Measurements from ENCODE around the gene FRMD4A.

GRCh38 chr10:13993673-13994089 is 337.0 kb downstream of the FRMD4A start:
- no peak for TF ChIP-seq CTCF (conservative IDR thresholded peaks at IDR 0.05; ENCODE audit: low read depth, low read length)
- TF ChIP-seq EZH2 (IDR thresholded peaks at IDR 0.05; ENCODE audit: low read length, unreplicated experiment), result no peak
